H9 (cell line): ENCODE measurements around the gene MT1X. TPM values are rescaled to one million over a fixed set of nuclear protein-coding genes. Genes with fewer than 3 reads are reported as not detected.
"Not testable (repeated sequence)": the region's sequence is repeated elsewhere in the genome, so short reads cannot be mapped to it uniquely, and the experiment has no call there.

ENCODE experiments used
- DNase-seq: peaks from one replicate; pipeline ENCODE4 v3.0.0-alpha.2; 2017
- H2AFZ ChIP-seq: one replicate; pipeline ENCODE4 v1.6.1; 2013; ENCODE audit warnings: mild to moderate bottlenecking, low read length, control low read depth, moderate library complexity
- H2AK5ac ChIP-seq: 2 replicates; pipeline ENCODE4 v1.6.1; 2013; ENCODE audit warnings: low read length, control low read depth, mixed read lengths; ENCODE audit not compliant: insufficient read length
- H2BK120ac ChIP-seq: one replicate; pipeline ENCODE4 v1.6.1; 2013; ENCODE audit warnings: low read depth, mild to moderate bottlenecking, low read length, control low read depth, inconsistent platforms; ENCODE audit not compliant: poor library complexity, severe bottlenecking
- H2BK12ac ChIP-seq: 2 replicates; pipeline ENCODE4 v1.6.1; 2013; ENCODE audit warnings: low read length, control low read depth, mixed read lengths, low read depth; ENCODE audit not compliant: insufficient read length
- H2BK15ac ChIP-seq: 2 replicates; pipeline ENCODE4 v1.6.1; 2013; ENCODE audit warnings: low read depth, low read length, control low read depth
- H2BK20ac ChIP-seq: one replicate; pipeline ENCODE4 v1.6.1; 2013; ENCODE audit warnings: low read depth, mild to moderate bottlenecking, low read length, control low read depth, inconsistent platforms; ENCODE audit not compliant: poor library complexity, severe bottlenecking
- H2BK5ac ChIP-seq: 2 replicates; pipeline ENCODE4 v1.6.1; 2013; ENCODE audit warnings: low read length, control low read depth, mixed read lengths; ENCODE audit not compliant: insufficient read length
- H3K14ac ChIP-seq: 2 replicates; pipeline ENCODE4 v1.6.1; 2013; ENCODE audit warnings: low read length, control low read depth; ENCODE audit not compliant: insufficient read depth
- H3K18ac ChIP-seq: 2 replicates; pipeline ENCODE4 v1.6.1; 2013; ENCODE audit warnings: low read depth, mild to moderate bottlenecking, mixed read lengths, low read length, control low read depth; ENCODE audit not compliant: insufficient read length
- H3K23ac ChIP-seq: 2 replicates; pipeline ENCODE4 v1.6.1; 2013; ENCODE audit warnings: low read length, control low read depth, mixed read lengths, low read depth; ENCODE audit not compliant: insufficient read length
- H3K23me2 ChIP-seq: 2 replicates; pipeline ENCODE4 v1.6.1; 2013; ENCODE audit warnings: low read depth, mild to moderate bottlenecking, mixed read lengths, low read length, control low read depth; ENCODE audit not compliant: insufficient read length, poor library complexity, severe bottlenecking
- H3K27ac ChIP-seq: 2 replicates; pipeline ENCODE4 v1.5.1; 2013; ENCODE audit warnings: low read length, control low read depth, mixed read lengths, low read depth; ENCODE audit not compliant: insufficient read length
- H3K27me3 ChIP-seq: 2 replicates; pipeline ENCODE4 v1.6.1; 2013; ENCODE audit warnings: low read length, control low read depth, inconsistent platforms; ENCODE audit not compliant: insufficient read depth
- H3K4ac ChIP-seq: 2 replicates; pipeline ENCODE4 v1.6.1; 2013; ENCODE audit warnings: low read depth, mild to moderate bottlenecking, control low read depth, inconsistent platforms, low read length, moderate library complexity
- H3K4me1 ChIP-seq: 2 replicates; pipeline ENCODE4 v1.6.1; 2013; ENCODE audit warnings: low read length, control low read depth, inconsistent platforms; ENCODE audit not compliant: insufficient read depth
- H3K4me2 ChIP-seq: 2 replicates; pipeline ENCODE4 v1.6.1; 2013; ENCODE audit warnings: low read length, control low read depth, mixed read lengths; ENCODE audit not compliant: insufficient read length, insufficient read depth
- H3K56ac ChIP-seq: 2 replicates; pipeline ENCODE4 v1.6.1; 2013; ENCODE audit warnings: low read depth, mild to moderate bottlenecking, mixed read lengths, low read length, control low read depth; ENCODE audit not compliant: insufficient read length
- H3K79me1 ChIP-seq: 2 replicates; pipeline ENCODE4 v1.6.1; 2013; ENCODE audit warnings: low read depth, mild to moderate bottlenecking, moderate library complexity, low read length, control low read depth, inconsistent platforms; ENCODE audit not compliant: insufficient read depth, poor library complexity, severe bottlenecking
- H3K79me2 ChIP-seq: 2 replicates; pipeline ENCODE4 v1.6.1; 2013; ENCODE audit warnings: low read length, control low read depth, inconsistent platforms; ENCODE audit not compliant: insufficient read depth
- H3K9ac ChIP-seq: 2 replicates; pipeline ENCODE4 v1.6.1; 2013; ENCODE audit warnings: low read length, control low read depth, mixed read lengths; ENCODE audit not compliant: insufficient read length; ENCODE audit errors: extremely low read depth
- H3K9me3 ChIP-seq: one replicate; pipeline ENCODE4 v1.6.1; 2013; ENCODE audit warnings: low read depth, low read length, inconsistent platforms; ENCODE audit not compliant: control insufficient read depth
- H3T11ph ChIP-seq: one replicate; pipeline ENCODE4 v1.6.1; 2013; ENCODE audit warnings: mild to moderate bottlenecking, low read length, control low read depth, inconsistent platforms
- H4K20me1 ChIP-seq: one replicate; pipeline ENCODE4 v1.6.1; 2013; ENCODE audit not compliant: control insufficient read depth, insufficient read length, insufficient read depth
- H4K5ac ChIP-seq: 2 replicates; pipeline ENCODE4 v1.6.1; 2013; ENCODE audit warnings: low read depth, mild to moderate bottlenecking, mixed read lengths, low read length, control low read depth; ENCODE audit not compliant: insufficient read length
- H4K8ac ChIP-seq: replicated peaks from 2 replicates; pipeline ENCODE4 v1.6.1; 2013; ENCODE audit warnings: low read length, control low read depth, mixed read lengths, low read depth; ENCODE audit not compliant: insufficient read length
- H4K91ac ChIP-seq: 2 replicates; pipeline ENCODE4 v1.6.1; 2013; ENCODE audit warnings: low read depth, mild to moderate bottlenecking, moderate library complexity, mixed read lengths, low read length, control low read depth; ENCODE audit not compliant: insufficient read length
- H3K27ac Mint-ChIP-seq, 3 experiments: 2 replicates in 2 of 3; 3 replicates in 1 of 3; pipeline ENCODE4 v1.8.0; 2020 to 2021; ENCODE audit warnings: mixed read lengths in 3 of 3, mild to moderate bottlenecking in 1 of 3, moderate library complexity in 1 of 3
- H3K27me3 Mint-ChIP-seq: 2 replicates; pipeline ENCODE4 v1.8.0; 2021; ENCODE audit warnings: low read depth, mild to moderate bottlenecking, moderate library complexity, mixed read lengths
- H3K36me3 Mint-ChIP-seq, 3 experiments: 2 replicates in 2 of 3; 3 replicates in 1 of 3; pipeline ENCODE4 v1.8.0; 2020 to 2021; ENCODE audit warnings: low read depth in 3 of 3, mixed read lengths in 3 of 3; ENCODE audit not compliant: insufficient read depth in 1 of 3
- H3K4me1 Mint-ChIP-seq, 2 experiments: 2 replicates each; pipeline ENCODE4 v1.8.0; 2020; ENCODE audit warnings: mixed read lengths in 2 of 2
- H3K4me3 Mint-ChIP-seq, 2 experiments: 2 replicates in 1 of 2; 3 replicates in 1 of 2; pipeline ENCODE4 v1.8.0; 2020 to 2021; ENCODE audit warnings: mild to moderate bottlenecking in 2 of 2, mixed read lengths in 2 of 2, moderate library complexity in 1 of 2
- H3K9me3 Mint-ChIP-seq, 2 experiments: 2 replicates in 1 of 2; 3 replicates in 1 of 2; pipeline ENCODE4 v1.8.0; 2020; ENCODE audit warnings: mild to moderate bottlenecking in 2 of 2, mixed read lengths in 2 of 2, moderate library complexity in 1 of 2
- whole genome bisulfite sequencing: extraction: QIAGEN DNeasy Blood & Tissue Kit; methylation state at CpG from one replicate; pipeline ENCODE4 v1.1.7; 2013; ENCODE audit warnings: missing lambda C conversion rate, low lambda C conversion rate, mixed read lengths; ENCODE audit not compliant: insufficient read length; ENCODE audit errors: extremely low coverage; 5-methylcytosine and 5-hydroxymethylcytosine counted together
- total RNA-seq: library from RNA; stranded (reverse); gene quantifications from 2 replicates; pipeline ENCODE4 v1.2.1, GENCODE V29; 2021
- TF ChIP-seq, protein P1 (sequence below): fragments of 200-600 bp; sonication (generic); conservative IDR thresholded peaks from 3 replicates; pipeline ENCODE4 v1.8.0; 2021; ENCODE audit warnings: antibody characterized with exemption, mild to moderate bottlenecking

MT1X gene
- total RNA-seq, 1 experiment from 2014 or later = 32.1 TPM

DNA sequence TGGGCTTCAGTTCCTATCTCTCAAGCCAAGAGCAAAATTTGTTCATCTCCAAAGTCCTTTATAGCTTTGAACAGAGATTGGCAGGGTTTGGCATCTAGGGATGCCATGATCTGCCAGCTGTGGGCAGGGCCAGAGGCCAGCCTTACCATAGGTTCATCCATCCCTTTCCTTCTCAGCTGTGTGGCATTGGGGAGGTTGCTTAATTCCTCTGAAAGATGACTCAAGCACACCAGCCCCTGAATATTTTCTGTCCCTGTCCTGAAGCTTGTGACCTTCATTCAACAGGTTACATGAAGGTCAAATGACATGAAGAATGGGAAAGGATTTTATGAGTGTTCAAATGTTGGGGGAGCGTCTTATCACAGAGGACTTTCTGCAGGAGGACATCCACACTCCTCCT, 17.8 kb upstream of the MT1X start:
- Mint-ChIP-seq H3K9me3 (no peaks in the 10 kb centered on the region), H3K4me3 (no peak overlapping the region), H3K36me3 (no peaks in the 10 kb centered on the region), H3K4me1 (peaks cover 9 to 34% of the 10 kb centered on the region in 2 experiments), H3K27me3 (peaks cover 97% of the 10 kb centered on the region), H3K27ac (no peak overlapping the region)
- H4K91ac ChIP-seq = no peak overlapping the region
- H4K5ac ChIP-seq = no peak overlapping the region
- H3K9ac ChIP-seq = no peak overlapping the region
- H2BK12ac ChIP-seq = no peak overlapping the region
- H3K23ac ChIP-seq = no peak overlapping the region
- H2AK5ac ChIP-seq = no peak overlapping the region
- H3K4me2 ChIP-seq = no peak overlapping the region
- H3T11ph ChIP-seq = no peak overlapping the region
- no peak overlapping the region for H3K18ac ChIP-seq
- no peaks in the 10 kb centered on the region for H3K79me1 ChIP-seq
- no CpG with 5 or more reads among the region's 1 CpG for WGBS
- H4K20me1 ChIP-seq = no peaks in the 10 kb centered on the region
- no peak for DNase-seq
- H4K8ac ChIP-seq = no peak overlapping the region
- peaks cover 72% of the 10 kb centered on the region for H3K27me3 ChIP-seq
- no peak overlapping the region for H3K56ac ChIP-seq
- H2AFZ ChIP-seq = no peak overlapping the region
- H2BK120ac ChIP-seq = no peak overlapping the region
- H3K4me1 ChIP-seq = peaks cover 6% of the 10 kb centered on the region; the same call in 1 of the 2 replicates
- no peak overlapping the region for H2BK5ac ChIP-seq
- H3K14ac ChIP-seq = no peak overlapping the region
- H2BK20ac ChIP-seq = no peak overlapping the region
- H3K9me3 ChIP-seq = no peaks in the 10 kb centered on the region
- no peak overlapping the region for H3K4ac ChIP-seq
- no peaks in the 10 kb centered on the region for H3K79me2 ChIP-seq
- no peak overlapping the region for H2BK15ac ChIP-seq
- no peak overlapping the region for H3K27ac ChIP-seq
- H3K23me2 ChIP-seq = peaks cover 8% of the 10 kb centered on the region
- TF ChIP-seq, protein P1, sequence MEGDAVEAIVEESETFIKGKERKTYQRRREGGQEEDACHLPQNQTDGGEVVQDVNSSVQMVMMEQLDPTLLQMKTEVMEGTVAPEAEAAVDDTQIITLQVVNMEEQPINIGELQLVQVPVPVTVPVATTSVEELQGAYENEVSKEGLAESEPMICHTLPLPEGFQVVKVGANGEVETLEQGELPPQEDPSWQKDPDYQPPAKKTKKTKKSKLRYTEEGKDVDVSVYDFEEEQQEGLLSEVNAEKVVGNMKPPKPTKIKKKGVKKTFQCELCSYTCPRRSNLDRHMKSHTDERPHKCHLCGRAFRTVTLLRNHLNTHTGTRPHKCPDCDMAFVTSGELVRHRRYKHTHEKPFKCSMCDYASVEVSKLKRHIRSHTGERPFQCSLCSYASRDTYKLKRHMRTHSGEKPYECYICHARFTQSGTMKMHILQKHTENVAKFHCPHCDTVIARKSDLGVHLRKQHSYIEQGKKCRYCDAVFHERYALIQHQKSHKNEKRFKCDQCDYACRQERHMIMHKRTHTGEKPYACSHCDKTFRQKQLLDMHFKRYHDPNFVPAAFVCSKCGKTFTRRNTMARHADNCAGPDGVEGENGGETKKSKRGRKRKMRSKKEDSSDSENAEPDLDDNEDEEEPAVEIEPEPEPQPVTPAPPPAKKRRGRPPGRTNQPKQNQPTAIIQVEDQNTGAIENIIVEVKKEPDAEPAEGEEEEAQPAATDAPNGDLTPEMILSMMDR = no peak

DNA sequence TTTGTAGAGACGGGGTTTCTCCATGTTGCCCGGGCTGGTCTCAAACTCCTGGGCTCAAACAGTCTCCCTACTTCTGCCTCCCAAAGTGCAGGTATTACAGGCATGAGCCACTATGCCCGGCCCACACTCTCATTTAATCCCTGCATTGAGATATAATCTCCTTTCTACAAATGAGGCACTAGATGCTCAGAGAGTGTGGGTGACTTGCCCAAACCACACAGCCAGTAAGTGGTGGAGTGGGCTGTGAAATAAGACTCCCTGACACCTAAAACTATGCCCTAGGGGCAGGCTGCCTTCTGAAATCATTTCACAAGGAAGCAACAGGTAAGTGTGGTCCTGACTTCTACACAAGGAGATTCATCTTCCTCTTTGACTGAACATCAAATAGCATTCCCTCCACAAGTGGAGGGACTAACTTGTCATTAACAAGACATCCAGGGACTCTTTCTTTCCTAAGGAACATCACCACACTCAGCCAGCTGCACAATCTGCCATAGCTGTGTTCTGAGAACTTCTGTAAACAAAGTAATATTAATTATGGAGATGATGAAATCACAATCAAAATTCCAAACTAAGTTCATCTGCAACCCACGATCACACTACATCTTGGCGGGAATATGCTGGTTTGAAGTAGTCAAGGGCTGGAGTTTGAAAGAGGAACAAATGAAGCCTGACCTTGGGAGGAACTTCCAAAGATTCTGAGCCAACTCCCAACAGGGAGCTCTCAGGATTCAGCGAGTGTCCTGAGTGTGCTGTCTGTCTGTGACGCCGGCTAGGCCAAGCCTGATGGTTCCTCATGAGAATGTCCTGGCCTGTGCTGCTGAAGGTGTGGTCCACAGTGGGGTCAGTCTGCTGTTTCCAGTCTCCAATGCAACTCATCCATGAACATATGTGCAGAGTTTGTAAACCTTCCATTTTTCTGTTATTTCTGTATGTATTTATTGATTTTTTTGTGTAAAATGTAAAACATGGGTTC, 16.7 kb upstream of the MT1X start:
- H3K79me1 ChIP-seq, H3K4me2 ChIP-seq, H4K20me1 ChIP-seq, H3K9me3 ChIP-seq, H2BK12ac ChIP-seq, H2BK15ac ChIP-seq, H3K79me2 ChIP-seq, H4K5ac ChIP-seq, H3K4me1 ChIP-seq, H3K9ac ChIP-seq, H2BK20ac ChIP-seq, H2BK120ac ChIP-seq, DNase-seq, H3K9me3 Mint-ChIP-seq, H2BK5ac ChIP-seq, H3K27ac ChIP-seq, H2AFZ ChIP-seq, H4K8ac ChIP-seq, H3K18ac ChIP-seq, H4K91ac ChIP-seq, H3K14ac ChIP-seq, H3K4me3 Mint-ChIP-seq, H3K27ac Mint-ChIP-seq, H3K4ac ChIP-seq, H3K56ac ChIP-seq, H3T11ph ChIP-seq, H2AK5ac ChIP-seq, H3K23ac ChIP-seq, H3K36me3 Mint-ChIP-seq: not testable (repeated sequence)
- peaks cover 97% of the 10 kb centered on the region for H3K27me3 Mint-ChIP-seq
- H3K4me1 Mint-ChIP-seq = peaks cover 9 to 40% of the 10 kb centered on the region in 2 experiments
- WGBS = no CpG with 5 or more reads among the region's 8 CpGs
- H3K27me3 ChIP-seq = peaks cover 76% of the 10 kb centered on the region
- H3K23me2 ChIP-seq = peaks cover 12% of the 10 kb centered on the region
